D721Med (cell line): Measurements from ENCODE around the gene PLXND1.
"Not testable (repeated sequence)": the region's sequence is repeated elsewhere in the genome, so short reads cannot be mapped to it uniquely, and the experiment has no call there.

Experiments used
- DNase-seq: peaks from one replicate; pipeline ENCODE4 v3.0.0; 2011; ENCODE audit warnings: low spot score; ENCODE audit not compliant: insufficient read length
- FAIRE-seq: peaks from 2 replicates; lab custom pipeline; 2011; peaks lifted over from hg19 to GRCh38; lab: Jason Lieb, UNC
- CTCF ChIP-seq: IDR thresholded peaks from 2 replicates; pipeline ENCODE4 v1.5.1; 2012; ENCODE audit warnings: mild to moderate bottlenecking, control low read depth; ENCODE audit not compliant: insufficient read depth; ENCODE audit errors: missing control alignments

The PLXND1 gene

DNA sequence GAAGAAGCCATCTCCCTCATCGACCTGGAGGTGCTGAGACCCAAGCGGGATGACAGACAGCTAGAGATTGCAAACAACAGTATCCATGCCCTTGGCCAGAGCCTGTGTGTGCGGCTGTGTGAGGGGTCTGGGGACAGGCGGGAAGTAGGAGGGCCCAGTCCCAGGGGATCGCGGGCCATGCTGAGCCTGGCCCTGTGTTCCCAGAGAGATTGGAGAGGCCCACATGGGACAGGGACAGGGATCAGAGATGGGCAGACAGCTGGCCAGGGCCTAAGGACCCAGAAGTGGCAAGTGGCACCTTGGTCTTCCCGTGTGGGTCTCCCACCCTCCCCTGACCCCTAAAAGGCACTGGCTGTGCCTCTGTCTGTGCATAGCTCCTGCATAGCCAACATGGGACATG is 89.0 kb downstream of the PLXND1 start:
- FAIRE-seq (no peak), DNase-seq (no peak)
- TF ChIP-seq CTCF, result no peak

DNA sequence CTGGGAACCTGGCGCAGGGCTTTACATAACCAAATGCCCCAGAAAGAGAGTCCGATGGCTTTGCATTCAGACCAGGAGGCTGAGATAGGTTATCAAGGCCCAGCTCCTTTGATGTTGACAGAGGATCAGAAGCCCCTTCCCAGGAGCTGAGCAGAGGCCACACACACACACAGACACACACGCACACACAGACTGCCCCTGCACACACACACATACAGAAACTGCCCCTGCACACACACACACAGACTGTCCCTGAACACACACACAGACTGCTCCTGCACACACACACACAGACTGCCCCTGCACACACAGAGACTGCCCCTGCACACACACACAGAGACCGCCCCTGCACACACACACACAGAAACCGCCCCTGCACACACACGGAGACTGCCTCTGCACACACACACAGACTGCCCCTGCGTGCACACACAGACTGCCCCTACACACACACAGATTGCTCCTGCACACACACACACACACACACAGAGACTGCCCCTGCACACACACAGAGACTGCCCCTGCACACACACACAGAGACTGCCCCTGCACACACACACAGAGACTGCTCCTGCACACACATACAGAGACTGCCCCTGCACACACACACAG is 90.5 kb downstream of the PLXND1 start:
- not testable (repeated sequence) for FAIRE-seq, DNase-seq

GRCh38 chr3:129515108-129515820 is 91.2 kb downstream of the PLXND1 start:
- not testable (repeated sequence) for FAIRE-seq, DNase-seq

DNA sequence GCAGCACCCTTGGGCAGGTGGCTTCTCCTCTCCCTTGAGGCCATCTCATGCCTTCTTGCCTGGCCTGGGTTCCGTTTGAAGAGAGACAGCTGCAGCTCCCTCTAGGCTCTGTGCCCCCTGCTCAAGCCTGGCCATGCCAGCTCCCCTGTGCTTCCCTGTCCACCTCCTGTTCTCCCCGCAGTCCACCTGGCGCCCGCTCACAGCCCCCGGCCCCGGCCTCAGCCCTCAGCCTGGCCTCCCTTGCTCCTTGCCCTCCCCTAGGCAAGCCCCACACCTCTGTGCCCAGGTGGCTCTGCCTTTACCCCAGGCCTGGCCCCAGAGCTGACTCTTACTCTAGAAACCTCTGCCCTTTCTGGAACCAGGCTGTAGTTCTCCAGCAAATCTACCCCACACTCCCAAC is 91.9 kb downstream of the PLXND1 start:
- FAIRE-seq (no peak), DNase-seq (no peak)
- TF ChIP-seq CTCF, result no peak

GRCh38 chr3:129514110-129514509 is 92.4 kb downstream of the PLXND1 start:
- DNase-seq (no peak), FAIRE-seq (no peak)
- TF ChIP-seq CTCF, result no peak

GRCh38 chr3:129513705-129514104 is 92.8 kb downstream of the PLXND1 start:
- FAIRE-seq (no peak), DNase-seq (no peak)
- TF ChIP-seq CTCF, result no peak

GRCh38 chr3:129512595-129512994 is 93.9 kb downstream of the PLXND1 start:
- FAIRE-seq (no peak), DNase-seq (no peak)
- TF ChIP-seq CTCF, result no peak

DNA sequence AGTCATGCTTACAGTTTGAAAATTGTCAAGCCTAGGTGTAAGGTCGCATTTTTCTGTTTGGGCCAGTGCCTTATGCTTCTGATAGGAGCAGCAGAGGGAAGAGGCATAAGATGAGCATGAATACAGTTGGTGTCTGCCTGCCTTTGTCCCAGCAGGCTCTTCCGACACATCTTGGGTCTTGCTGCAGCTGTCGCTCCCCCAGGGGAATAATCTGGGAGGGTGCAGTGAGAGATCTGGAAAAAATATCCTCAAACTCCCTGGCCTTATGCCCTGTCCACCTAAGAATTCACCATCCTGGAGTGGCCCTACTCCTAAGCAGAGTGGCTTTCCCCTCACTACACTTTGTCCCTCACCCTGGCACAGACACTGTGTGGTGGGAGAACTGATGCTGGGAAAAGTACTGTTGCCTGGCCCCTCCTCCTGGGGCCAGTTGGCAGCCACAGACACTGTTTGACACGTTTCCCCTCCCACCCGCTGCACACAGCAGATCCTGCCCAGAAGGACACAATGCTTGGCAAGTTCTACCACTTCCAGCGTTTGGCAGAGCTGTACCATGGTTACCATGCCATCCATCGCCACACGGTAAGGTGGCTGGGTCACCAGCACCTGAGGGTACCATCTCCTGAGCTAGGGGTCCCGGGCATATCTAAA is 99.2 kb downstream of the PLXND1 start:
- TF ChIP-seq CTCF, result no peak
- DNase-seq (no peak), FAIRE-seq (no peak)
